Suprapubic skin (tissue), 4 donors: ENCODE results near the gene HSPG2. TPM values are rescaled to one million over a fixed set of nuclear protein-coding genes. Genes with fewer than 3 reads are reported as not detected.

ENCODE experiments used
- DNase-seq, 2 donors: peaks; one replicate each; pipeline ENCODE4 v3.0.0-alpha.2; 2019; ENCODE audit warnings: low spot score in 2 of 2
- H3K27ac ChIP-seq: fragments of 200-600 bp; sonication (generic); one replicate; pipeline ENCODE4 v1.5.1; 2019
- H3K27me3 ChIP-seq: fragments of 200-600 bp; sonication (generic); one replicate; pipeline ENCODE4 v1.5.1; 2019
- H3K36me3 ChIP-seq: fragments of 200-600 bp; sonication (generic); one replicate; pipeline ENCODE4 v1.5.1; 2019
- H3K4me1 ChIP-seq: fragments of 200-600 bp; sonication (generic); one replicate; pipeline ENCODE4 v1.5.1; 2019
- H3K4me3 ChIP-seq: fragments of 200-600 bp; sonication (generic); one replicate; pipeline ENCODE4 v1.5.1; 2019; ENCODE audit warnings: mild to moderate bottlenecking
- H3K9me3 ChIP-seq: fragments of 200-600 bp; sonication (generic); one replicate; pipeline ENCODE4 v1.5.1; 2019
- EP300 ChIP-seq: sonication (generic); formaldehyde crosslinking; IDR thresholded peaks from one replicate; pipeline ENCODE4 v1.6.1; 2017; ENCODE audit warnings: antibody characterized with exemption
- POLR2A ChIP-seq, 2 donors: fragments of 450-650 bp; IDR thresholded peaks; one replicate each; pipeline ENCODE4 v1.6.1; 2017; ENCODE audit warnings: antibody characterized with exemption in 2 of 2, mild to moderate bottlenecking in 2 of 2, moderate library complexity in 2 of 2
- POLR2AphosphoS5 ChIP-seq, 3 donors: sonication (generic); formaldehyde crosslinking; IDR thresholded peaks; one replicate each; pipeline ENCODE4 v1.6.1; 2017; ENCODE audit warnings: antibody characterized with exemption in 3 of 3
- WGBS: methylation state at CpG from one replicate; pipeline ENCODE4 v1.1.5; 2018; 5-methylcytosine and 5-hydroxymethylcytosine counted together
- total RNA-seq, 4 donors: library from RNA; depleted of rRNA; stranded (reverse); fragments of >200 nt; gene quantifications; one replicate each; pipeline ENCODE4 v1.1.0, GENCODE V29; 2016
- TF ChIP-seq, protein P1 (sequence below), 2 donors: fragments of 200-600 bp in 1 of 2; fragments of 450-650 bp in 1 of 2; sonication (generic) in 1 of 2; IDR thresholded peaks; one replicate each; pipeline ENCODE4 v1.5.1; 2016 to 2019; ENCODE audit warnings: antibody characterized with exemption in 2 of 2, mild to moderate bottlenecking in 1 of 2, moderate library complexity in 1 of 2

The HSPG2 gene
- total RNA-seq, 4 donors from 2014 or later: 97.5 to 164 (median 131) TPM

DNA sequence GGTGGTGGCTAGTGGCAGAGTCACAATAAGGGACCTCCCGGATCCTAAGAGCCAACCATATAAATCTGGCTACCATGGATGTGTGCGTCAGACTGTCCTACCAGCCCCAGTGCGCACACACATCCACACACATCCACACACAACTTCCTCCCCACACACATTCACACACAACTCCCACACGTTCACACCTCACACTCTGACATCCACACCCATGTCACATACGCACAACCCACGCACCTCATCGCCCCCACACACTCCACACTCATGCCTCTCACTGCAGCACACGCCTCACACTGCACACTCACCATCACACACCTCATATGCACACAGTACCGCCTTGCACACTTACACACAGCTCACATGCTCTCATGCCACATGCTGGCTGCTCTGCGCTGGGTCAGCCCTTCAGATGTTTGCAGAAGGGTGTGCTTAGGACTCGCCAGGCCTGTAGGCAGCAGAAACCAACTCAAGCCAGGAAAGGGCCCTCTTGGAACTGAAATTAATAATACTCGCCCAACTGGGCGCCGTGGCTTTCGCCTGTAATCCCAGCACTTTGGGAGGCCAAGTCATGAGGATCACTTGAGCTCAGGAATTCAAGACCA is 122.0 kb downstream of the HSPG2 start:
- Histone ChIP-seq H3K4me1 (peaks cover 8% of the 10 kb centered on the region), H3K27me3 (peaks cover 5% of the 10 kb centered on the region), H3K27ac (no peak overlapping the region), H3K36me3 (no peaks in the 10 kb centered on the region), H3K4me3 (no peak overlapping the region), H3K9me3 (no peaks in the 10 kb centered on the region)
- no peak for DNase-seq
- TF ChIP-seq, protein P1, sequence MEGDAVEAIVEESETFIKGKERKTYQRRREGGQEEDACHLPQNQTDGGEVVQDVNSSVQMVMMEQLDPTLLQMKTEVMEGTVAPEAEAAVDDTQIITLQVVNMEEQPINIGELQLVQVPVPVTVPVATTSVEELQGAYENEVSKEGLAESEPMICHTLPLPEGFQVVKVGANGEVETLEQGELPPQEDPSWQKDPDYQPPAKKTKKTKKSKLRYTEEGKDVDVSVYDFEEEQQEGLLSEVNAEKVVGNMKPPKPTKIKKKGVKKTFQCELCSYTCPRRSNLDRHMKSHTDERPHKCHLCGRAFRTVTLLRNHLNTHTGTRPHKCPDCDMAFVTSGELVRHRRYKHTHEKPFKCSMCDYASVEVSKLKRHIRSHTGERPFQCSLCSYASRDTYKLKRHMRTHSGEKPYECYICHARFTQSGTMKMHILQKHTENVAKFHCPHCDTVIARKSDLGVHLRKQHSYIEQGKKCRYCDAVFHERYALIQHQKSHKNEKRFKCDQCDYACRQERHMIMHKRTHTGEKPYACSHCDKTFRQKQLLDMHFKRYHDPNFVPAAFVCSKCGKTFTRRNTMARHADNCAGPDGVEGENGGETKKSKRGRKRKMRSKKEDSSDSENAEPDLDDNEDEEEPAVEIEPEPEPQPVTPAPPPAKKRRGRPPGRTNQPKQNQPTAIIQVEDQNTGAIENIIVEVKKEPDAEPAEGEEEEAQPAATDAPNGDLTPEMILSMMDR (IDR thresholded peaks at IDR 0.05): no peak
- TF ChIP-seq POLR2A (IDR thresholded peaks at IDR 0.05) (no peak), EP300 (no peak), POLR2AphosphoS5 (IDR thresholded peaks at IDR 0.05) (no peak)
- 90% methylated on average over 15 of the region's 15 CpGs for WGBS

DNA sequence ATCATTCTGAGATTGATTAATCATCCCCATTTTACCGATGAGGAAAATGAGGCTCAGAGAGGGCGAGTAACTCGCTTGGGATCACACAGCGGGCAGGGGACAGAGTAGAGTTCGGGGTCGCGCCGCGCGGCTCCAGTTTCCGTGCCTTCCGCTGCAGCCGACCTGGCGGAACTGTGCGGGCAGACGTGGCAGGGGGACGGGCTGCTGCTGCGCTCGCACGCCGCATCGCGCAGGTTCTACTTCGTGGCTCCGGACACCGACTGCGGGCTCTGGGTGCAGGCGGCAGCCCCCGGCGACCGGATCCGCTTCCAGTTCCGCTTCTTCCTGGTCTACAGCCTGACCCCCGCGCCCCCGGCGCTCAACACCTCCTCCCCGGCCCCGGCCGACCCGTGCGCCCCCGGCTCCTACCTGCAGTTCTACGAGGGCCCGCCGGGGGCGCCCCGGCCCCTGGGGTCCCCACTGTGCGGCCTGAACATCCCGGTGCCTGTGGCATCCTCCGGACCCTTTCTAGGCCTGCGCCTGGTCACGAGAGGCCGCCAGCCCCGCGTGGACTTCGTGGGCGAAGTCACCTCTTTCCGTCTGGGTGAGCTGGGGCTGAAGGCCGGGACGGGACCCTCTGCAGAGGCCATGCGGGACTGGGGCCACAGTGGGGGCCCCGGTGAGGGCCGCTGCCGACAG is 122.7 kb downstream of the HSPG2 start:
- H3K4me3 ChIP-seq: peak overlapping the region; percentile 47
- no peak for DNase-seq

DNA sequence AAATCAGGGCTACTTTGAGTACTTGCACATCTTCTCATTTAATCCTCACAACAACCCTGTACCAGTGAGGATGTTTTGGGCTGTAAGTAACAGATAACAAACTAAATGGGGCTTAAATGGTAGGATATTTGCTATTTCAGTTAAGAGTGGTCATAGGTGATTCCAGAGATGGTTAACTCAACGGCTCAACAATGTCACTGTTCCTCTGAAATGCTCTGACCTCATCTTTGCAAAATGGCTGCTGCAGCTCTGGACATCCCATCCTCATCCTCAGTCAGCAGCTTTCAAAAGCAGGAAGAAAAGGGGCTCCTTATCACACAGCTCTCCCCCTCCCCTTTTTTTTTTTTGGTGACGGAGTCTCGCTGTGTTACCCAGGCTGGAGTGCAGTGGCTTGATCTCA is 123.6 kb downstream of the HSPG2 start:
- no peaks in the 10 kb centered on the region for H3K9me3 ChIP-seq
- TF ChIP-seq POLR2A (IDR thresholded peaks at IDR 0.05): no peak
- TF ChIP-seq, protein P1 (IDR thresholded peaks at IDR 0.05): no peak
- TF ChIP-seq EP300: no peak
- TF ChIP-seq POLR2AphosphoS5 (IDR thresholded peaks at IDR 0.05): no peak
- no peak for DNase-seq
- peaks cover 8% of the 10 kb centered on the region for H3K4me1 ChIP-seq
- H3K27ac ChIP-seq: no peak overlapping the region
- 89% methylated on average over 3 of the region's 3 CpGs for WGBS
- H3K4me3 ChIP-seq: no peak overlapping the region
- H3K36me3 ChIP-seq: no peaks in the 10 kb centered on the region
- peaks cover 5% of the 10 kb centered on the region for H3K27me3 ChIP-seq

More for the DNA sequence above, 122.7 kb downstream of the HSPG2 start:
- H3K27me3 ChIP-seq: peaks cover 5% of the 10 kb centered on the region
- TF ChIP-seq POLR2AphosphoS5 (IDR thresholded peaks at IDR 0.05): no peak
- TF ChIP-seq, protein P1 (IDR thresholded peaks at IDR 0.05): peak; percentile 30 to 72
- peaks cover 8% of the 10 kb centered on the region for H3K4me1 ChIP-seq
- H3K36me3 ChIP-seq: no peaks in the 10 kb centered on the region
- 22% methylated on average over 22 of the region's 65 CpGs for WGBS
- no peaks in the 10 kb centered on the region for H3K9me3 ChIP-seq
- H3K27ac ChIP-seq: no peak overlapping the region

DNA sequence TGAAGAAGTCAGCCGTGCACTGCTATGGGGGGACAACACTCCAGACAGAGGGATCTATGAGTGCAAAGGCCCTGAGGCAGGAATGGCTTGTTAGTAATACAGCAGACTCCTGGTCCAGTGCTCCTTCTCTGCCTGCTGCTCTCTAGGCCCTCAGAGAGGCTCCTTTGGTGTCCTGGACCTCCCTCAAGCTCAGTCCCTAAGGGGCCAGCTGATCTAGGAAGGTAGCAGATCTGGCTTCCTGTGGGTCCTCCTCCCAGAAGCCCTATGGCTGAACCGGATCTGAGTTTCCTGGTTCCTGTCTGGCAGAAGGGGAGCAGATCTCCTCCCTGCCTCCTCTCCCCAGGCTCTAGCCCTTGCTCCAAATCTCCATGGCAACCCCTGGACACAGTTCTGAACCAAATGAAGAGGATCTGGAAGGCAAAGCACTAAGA is 125.2 kb downstream of the HSPG2 start, which contains the start of gene LDLRAD2:
Gene LDLRAD2, plus strand, starts transcription at position 391 of the 431 bp plus-strand sequence. CDS start 187 bp downstream, outside the sequence.
- peaks cover 8% of the 10 kb centered on the region for H3K4me1 ChIP-seq
- TF ChIP-seq POLR2AphosphoS5 (IDR thresholded peaks at IDR 0.05): no peak
- TF ChIP-seq EP300: no peak
- no peak for TF ChIP-seq POLR2A (IDR thresholded peaks at IDR 0.05)
- TF ChIP-seq, protein P1 (IDR thresholded peaks at IDR 0.05): no peak
- H3K4me3 ChIP-seq: no peak within 1 kb of the TSS
- H3K36me3 ChIP-seq: no peaks in the 10 kb centered on the region
- no peak within 1 kb of the TSS for H3K27ac ChIP-seq
- 58% methylated on average over 2 of the region's 2 CpGs for WGBS
- peaks cover 5% of the 10 kb centered on the region for H3K27me3 ChIP-seq
- no peaks in the 10 kb centered on the region for H3K9me3 ChIP-seq
- DNase-seq: no peak

DNA sequence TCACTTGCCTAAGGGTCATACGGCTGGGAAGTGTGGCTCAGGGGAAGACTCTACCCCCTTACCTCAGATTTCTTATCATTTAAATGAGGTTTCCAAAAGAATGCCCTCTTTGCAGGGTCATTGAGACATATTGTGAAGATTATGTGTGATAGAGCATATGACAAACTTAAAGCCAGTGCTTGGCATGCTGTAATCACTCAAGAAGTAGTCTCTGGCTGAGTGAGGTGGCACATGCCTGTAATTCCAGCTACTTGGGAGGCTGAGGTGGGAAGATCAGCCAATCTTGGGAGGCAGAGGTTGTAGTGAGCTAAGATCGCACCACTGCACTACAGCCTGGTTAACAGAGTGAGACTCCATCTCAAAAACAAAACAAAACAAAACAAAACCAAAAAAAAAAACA is 132.6 kb downstream of the HSPG2 start:
- TF ChIP-seq EP300 (no peak), POLR2AphosphoS5 (IDR thresholded peaks at IDR 0.05) (no peak), POLR2A (IDR thresholded peaks at IDR 0.05) (no peak)
- TF ChIP-seq, protein P1 (IDR thresholded peaks at IDR 0.05): no peak
- no peaks in the 10 kb centered on the region for H3K9me3 ChIP-seq

More for the DNA sequence above, 132.6 kb downstream of the HSPG2 start:
- Histone ChIP-seq H3K4me3 (no peak overlapping the region), H3K27ac (no peak overlapping the region), H3K27me3 (no peaks in the 10 kb centered on the region), H3K36me3 (no peaks in the 10 kb centered on the region), H3K4me1 (no peaks in the 10 kb centered on the region)
- no peak for DNase-seq
- 68% methylated on average over 2 of the region's 2 CpGs for WGBS
